HG02798 (cell line): ENCODE data around the gene TRA2B.

Experiments
- ATAC-seq: cut with Tn5 transposase; IDR thresholded peaks from one replicate; pipeline ENCODE4 v1.9.1; 2021; ENCODE audit warnings: mild to moderate bottlenecking; ENCODE audit not compliant: unreplicated experiment, poor library complexity

Gene TRA2B

GRCh38 chr3:185956244-185956643 is 18.4 kb upstream of the TRA2B start:
- no peak for ATAC-seq

- no peak for ATAC-seq
These were observed 16.5 kb upstream of the TRA2B start for GRCh38 chr3:185954366-185954723.

- no peak for ATAC-seq
These were observed 12.9 kb upstream of the TRA2B start for GRCh38 chr3:185950728-185951127.

- ATAC-seq: no peak
These were observed 11.7 kb upstream of the TRA2B start for GRCh38 chr3:185949515-185949914.

- no peak for ATAC-seq
These were observed 10.5 kb upstream of the TRA2B start for GRCh38 chr3:185948292-185948691.

- ATAC-seq: peak; percentile 8
These were observed 5.9 kb upstream of the TRA2B start for GRCh38 chr3:185943760-185944106.

- peak; percentile 97 for ATAC-seq
These were observed 5.3 kb upstream of the TRA2B start for GRCh38 chr3:185942907-185943759.

GRCh38 chr3:185942396-185942795 is 4.6 kb upstream of the TRA2B start:
- ATAC-seq: no peak

GRCh38 chr3:185940951-185941350 is 3.1 kb upstream of the TRA2B start:
- ATAC-seq: no peak

- ATAC-seq: no peak
These were observed 1.9 kb upstream of the TRA2B start for GRCh38 chr3:185939721-185940120.

- peak; percentile 50 for ATAC-seq
These were observed 763 bp downstream of the TRA2B start for GRCh38 chr3:185936814-185937688.

- no peak for ATAC-seq
These were observed 1.6 kb downstream of the TRA2B start for GRCh38 chr3:185936273-185936629.

- ATAC-seq: no peak
These were observed 2.1 kb downstream of the TRA2B start for GRCh38 chr3:185935465-185936272.

- ATAC-seq: no peak
These were observed 2.9 kb downstream of the TRA2B start for GRCh38 chr3:185934767-185935464.

- ATAC-seq: no peak
These were observed 3.6 kb downstream of the TRA2B start for GRCh38 chr3:185934174-185934557.

GRCh38 chr3:185933374-185934173 is 4.2 kb downstream of the TRA2B start:
- ATAC-seq: no peak

- ATAC-seq: no peak
These were observed 5.8 kb downstream of the TRA2B start for GRCh38 chr3:185931777-185932612.

GRCh38 chr3:185930393-185931107 is 7.3 kb downstream of the TRA2B start:
- ATAC-seq: no peak
